PC-9 (cell line): ENCODE measurements around the gene KIF17. TPM values are rescaled to one million over a fixed set of nuclear protein-coding genes. Genes with fewer than 3 reads are reported as not detected.

Source experiments
- BruUV-seq: library from RNA; stranded (reverse); fragments of 400-500 nt; replicated peaks from 2 replicates; lab custom pipeline; 2021; lab: Mats Ljungman, UMichigan
- CTCF ChIA-PET: fragments of 300-600 bp; sonication (Branson Sonifier 250); formaldehyde crosslinking; loops from one replicate; lab custom pipeline; 2022; ENCODE audit warnings: antibody characterized with exemption; lab: Charles Lee
- POLR2A ChIA-PET: fragments of 300-600 bp; sonication (Branson Sonifier 250); formaldehyde crosslinking; loops from one replicate; lab custom pipeline; 2022; ENCODE audit warnings: antibody characterized with exemption; ENCODE audit not compliant: unreplicated experiment; lab: Charles Lee
- DNase-seq, 2 experiments: peaks; one replicate each; pipeline versions ENCODE4 v3.0.0 to v3.0.0-alpha.2; 2015 to 2022; ENCODE audit warnings: mixed read lengths in 1 of 2
- H2AFZ ChIP-seq: fragments of 200-600 bp; sonication (generic); 2 replicates; pipeline ENCODE4 v1.8.1; 2017; ENCODE audit warnings: antibody characterized with exemption
- H3F3A ChIP-seq: fragments of 200-600 bp; sonication (generic); 2 replicates; pipeline ENCODE4 v1.8.1; 2017; ENCODE audit warnings: antibody characterized with exemption, mild to moderate bottlenecking, low read depth; ENCODE audit not compliant: insufficient read depth
- H3K27ac ChIP-seq: fragments of 200-600 bp; sonication (generic); 2 replicates; pipeline ENCODE4 v1.6.1; 2016; ENCODE audit warnings: mixed run types
- H3K27me3 ChIP-seq: fragments of 200-600 bp; sonication (generic); 2 replicates; pipeline ENCODE4 v1.6.1; 2016; ENCODE audit warnings: low read depth, mixed run types; ENCODE audit not compliant: insufficient read depth
- H3K36me3 ChIP-seq: fragments of 200-600 bp; sonication (generic); 2 replicates; pipeline ENCODE4 v1.6.1; 2016; ENCODE audit warnings: low read depth, mixed run types
- H3K4me1 ChIP-seq: fragments of 200-600 bp; sonication (generic); replicated peaks from 2 replicates; pipeline ENCODE4 v1.6.1; 2016; ENCODE audit warnings: mixed run types; ENCODE audit not compliant: insufficient read depth
- H3K4me2 ChIP-seq: fragments of 200-600 bp; sonication (generic); 2 replicates; pipeline ENCODE4 v1.6.1; 2017; ENCODE audit warnings: mixed run types
- H3K4me3 ChIP-seq: fragments of 200-600 bp; sonication (generic); 2 replicates; pipeline ENCODE4 v1.6.1; 2016; ENCODE audit warnings: mixed run types
- H3K79me2 ChIP-seq: fragments of 200-600 bp; sonication (generic); 2 replicates; pipeline ENCODE4 v1.6.1; 2017; ENCODE audit warnings: low read depth, mixed run types
- H3K9me2 ChIP-seq: fragments of 200-600 bp; sonication (generic); 2 replicates; pipeline ENCODE4 v1.8.1; 2017; ENCODE audit warnings: mild to moderate bottlenecking; ENCODE audit not compliant: insufficient read depth
- H3K9me3 ChIP-seq: fragments of 200-600 bp; sonication (generic); 2 replicates; pipeline ENCODE4 v1.8.1; 2016; ENCODE audit warnings: low read depth; ENCODE audit not compliant: insufficient read depth
- H4K20me1 ChIP-seq: fragments of 200-600 bp; sonication (generic); 2 replicates; pipeline ENCODE4 v1.8.1; 2017; ENCODE audit not compliant: insufficient read depth
- EZH2 ChIP-seq: fragments of 200-600 bp; sonication (generic); IDR thresholded peaks from 2 replicates; pipeline ENCODE4 v1.8.0; 2017; ENCODE audit warnings: antibody characterized with exemption, low read depth
- intact Hi-C: fragments of 100-400 bp; cut with micrococcal nuclease; formaldehyde crosslinking; loops from one replicate; pipeline ENCODE4 v1.10.0; 2022; ENCODE audit not compliant: unreplicated experiment
- total RNA-seq: library from RNA; stranded (reverse); gene quantifications from 2 replicates; pipeline ENCODE4 v1.2.3, GENCODE V29; 2021
- TF ChIP-seq, protein P1 (sequence below): fragments of 200-600 bp; sonication (generic); conservative IDR thresholded peaks from 2 replicates; pipeline ENCODE4 v1.6.1; 2017; ENCODE audit warnings: mixed run types, antibody characterized with exemption, mild to moderate bottlenecking, moderate library complexity

Gene KIF17
- total RNA-seq, 1 experiment from 2014 or later = 1.2 TPM

DNA sequence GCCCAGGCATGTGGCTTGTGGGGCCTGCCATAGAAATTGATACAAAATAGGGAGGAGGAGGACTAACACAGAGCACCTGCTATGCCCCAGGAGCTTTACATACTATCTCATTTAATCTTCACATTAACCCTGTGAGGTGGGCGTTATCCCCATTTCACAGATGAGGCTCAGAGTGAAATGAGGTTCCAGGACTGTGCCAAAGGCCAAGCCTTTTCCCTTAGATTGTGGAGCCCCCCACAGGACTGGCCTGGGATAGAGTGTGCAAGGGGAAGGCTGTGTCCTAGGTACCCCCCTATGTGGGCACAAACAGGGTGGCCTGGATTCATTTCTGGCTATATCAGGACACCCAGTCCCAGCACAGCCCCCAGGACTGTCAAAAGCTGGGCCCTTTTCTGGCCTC lies 54.4 kb downstream of the KIF17 start:
- Histone ChIP-seq H3K9me2 (no peaks in the 10 kb centered on the region), H3K4me2 (no peak overlapping the region), H3K4me3 (no peak overlapping the region), H4K20me1 (no peaks in the 10 kb centered on the region), H3K9me3 (no peaks in the 10 kb centered on the region), H3K79me2 (peaks cover 28% of the 10 kb centered on the region), H3F3A (no peaks in the 10 kb centered on the region; the same call in 1 of the 2 replicates), H2AFZ (no peak overlapping the region), H3K4me1 (peaks cover 11% of the 10 kb centered on the region), H3K36me3 (no peaks in the 10 kb centered on the region), H3K27me3 (no peaks in the 10 kb centered on the region), H3K27ac (no peak overlapping the region)
- TF ChIP-seq, protein P1, sequence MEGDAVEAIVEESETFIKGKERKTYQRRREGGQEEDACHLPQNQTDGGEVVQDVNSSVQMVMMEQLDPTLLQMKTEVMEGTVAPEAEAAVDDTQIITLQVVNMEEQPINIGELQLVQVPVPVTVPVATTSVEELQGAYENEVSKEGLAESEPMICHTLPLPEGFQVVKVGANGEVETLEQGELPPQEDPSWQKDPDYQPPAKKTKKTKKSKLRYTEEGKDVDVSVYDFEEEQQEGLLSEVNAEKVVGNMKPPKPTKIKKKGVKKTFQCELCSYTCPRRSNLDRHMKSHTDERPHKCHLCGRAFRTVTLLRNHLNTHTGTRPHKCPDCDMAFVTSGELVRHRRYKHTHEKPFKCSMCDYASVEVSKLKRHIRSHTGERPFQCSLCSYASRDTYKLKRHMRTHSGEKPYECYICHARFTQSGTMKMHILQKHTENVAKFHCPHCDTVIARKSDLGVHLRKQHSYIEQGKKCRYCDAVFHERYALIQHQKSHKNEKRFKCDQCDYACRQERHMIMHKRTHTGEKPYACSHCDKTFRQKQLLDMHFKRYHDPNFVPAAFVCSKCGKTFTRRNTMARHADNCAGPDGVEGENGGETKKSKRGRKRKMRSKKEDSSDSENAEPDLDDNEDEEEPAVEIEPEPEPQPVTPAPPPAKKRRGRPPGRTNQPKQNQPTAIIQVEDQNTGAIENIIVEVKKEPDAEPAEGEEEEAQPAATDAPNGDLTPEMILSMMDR = no peak
- no peak for TF ChIP-seq EZH2
- intact Hi-C loops = no loop called here
- BruUV-seq = no TSS peak
- no peak for DNase-seq
- CTCF ChIA-PET = interaction anchor here (0.7 kb wide), 1 partner anchor 262 kb away, joined by 3 read pairs; no protein-coding TSS in a partner anchor
- POLR2A ChIA-PET = no interaction called here

DNA sequence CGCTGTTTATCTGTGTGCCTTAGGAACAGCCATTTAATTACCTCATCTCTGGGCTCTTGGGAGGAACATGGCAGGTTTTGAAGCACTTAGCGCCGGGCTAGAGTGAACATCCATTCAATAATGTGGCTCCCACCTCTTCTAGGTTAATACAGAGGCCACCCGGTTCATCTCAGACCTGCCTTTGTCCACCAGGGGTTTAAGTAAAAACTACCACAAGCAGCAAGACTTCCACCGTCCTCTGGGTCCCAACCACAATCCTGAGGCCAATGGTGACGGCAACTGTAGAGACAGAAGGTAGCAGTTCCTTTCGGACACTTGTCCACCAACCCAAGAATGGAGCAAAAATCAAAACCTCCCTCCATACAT lies 55.7 kb downstream of the KIF17 start:
- no peaks in the 10 kb centered on the region for H3K9me3 ChIP-seq
- no peaks in the 10 kb centered on the region for H3K27me3 ChIP-seq
- peak overlapping the region; percentile 92 for H3K4me3 ChIP-seq
- H3K4me1 ChIP-seq = peaks cover 11% of the 10 kb centered on the region
- H2AFZ ChIP-seq = peak overlapping the region; percentile 78; the same call in 1 of the 2 replicates
- H3K36me3 ChIP-seq = no peaks in the 10 kb centered on the region; the same call in 1 of the 2 replicates
- H3K79me2 ChIP-seq = peaks cover 41% of the 10 kb centered on the region
- H3F3A ChIP-seq = no peaks in the 10 kb centered on the region; the same call in 1 of the 2 replicates
- peak overlapping the region; percentile 41 for H3K27ac ChIP-seq
- CTCF ChIA-PET = no interaction called here
- no TSS peak for BruUV-seq
- intact Hi-C loops = no loop called here
- no peak for TF ChIP-seq EZH2
- TF ChIP-seq, protein P1 = no peak
- DNase-seq = no peak
- peaks cover 5% of the 10 kb centered on the region; the same call in 1 of the 2 replicates for H4K20me1 ChIP-seq
- POLR2A ChIA-PET = interaction anchor here (0.6 kb wide), 2 partner anchors 48 to 675 kb away, joined by 4 to 12 read pairs; no protein-coding TSS in a partner anchor
- H3K9me2 ChIP-seq = no peaks in the 10 kb centered on the region
- peak overlapping the region; percentile 93 for H3K4me2 ChIP-seq

DNA sequence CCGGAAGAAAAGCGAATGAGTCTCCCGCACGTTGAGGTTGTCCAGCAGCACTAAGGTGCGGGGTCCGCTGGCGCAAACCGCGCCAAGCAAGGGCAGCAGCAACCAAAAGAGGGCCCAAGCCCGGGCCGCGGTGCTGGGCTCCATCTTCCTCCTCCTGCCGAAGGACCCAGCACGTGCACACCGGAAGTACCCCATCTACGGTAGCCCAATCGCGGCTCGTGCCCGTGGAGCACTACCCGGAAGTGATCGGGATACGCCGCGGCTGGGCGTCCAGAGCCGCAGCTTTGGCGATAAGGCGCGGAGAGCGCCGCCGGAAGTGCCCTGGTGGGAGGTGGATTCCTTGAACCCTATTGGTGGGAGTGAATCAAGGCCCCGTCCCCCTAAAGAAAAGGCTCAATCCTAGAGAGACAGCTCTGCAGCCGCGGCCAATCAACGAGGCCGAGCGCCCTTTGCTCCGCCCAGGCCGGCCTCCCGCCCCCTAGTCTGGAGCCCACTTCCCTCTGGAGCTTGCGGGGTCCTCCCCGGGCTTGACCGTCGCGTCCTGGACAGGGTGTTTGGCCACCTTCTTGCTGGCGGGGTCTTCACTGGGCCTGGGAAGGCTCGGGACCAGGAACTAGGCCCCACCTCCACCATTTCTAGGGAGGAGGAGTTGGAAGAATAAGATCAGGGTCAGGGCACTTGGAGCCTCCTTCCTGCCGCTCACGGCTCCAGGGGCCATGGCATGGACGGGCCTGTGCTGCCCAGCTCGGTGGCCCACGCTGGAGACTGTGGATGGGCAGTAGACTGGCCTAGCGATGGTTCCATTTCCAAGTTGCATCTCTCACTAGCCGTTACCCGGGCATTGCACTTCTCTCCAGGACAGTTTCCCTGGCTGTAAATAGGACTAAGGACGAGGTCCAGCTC lies 56.3 kb downstream of the KIF17 start, which contains the start of gene DDOST:
DDOST (minus strand) TSS at position 163 of the 903 bp plus-strand sequence; CDS start at position 144, 19 bp downstream.
- peaks cover 48% of the 10 kb centered on the region for H3K79me2 ChIP-seq
- peaks cover 11% of the 10 kb centered on the region for H3K4me1 ChIP-seq
- H3F3A ChIP-seq = no peaks in the 10 kb centered on the region; the same call in 1 of the 2 replicates
- H3K9me2 ChIP-seq = no peaks in the 10 kb centered on the region
- H3K4me2 ChIP-seq = peak within 1 kb of the TSS; percentile 93
- peak within 1 kb of the TSS; percentile 41 for H3K27ac ChIP-seq
- H4K20me1 ChIP-seq = peaks cover 9% of the 10 kb centered on the region; the same call in 1 of the 2 replicates
- CTCF ChIA-PET = interaction anchor here (0.6 kb wide), 1 partner anchor 508 kb away, joined by 10 read pairs; no protein-coding TSS in a partner anchor
- H3K27me3 ChIP-seq = no peaks in the 10 kb centered on the region
- peak within 1 kb of the TSS; percentile 92 for H3K4me3 ChIP-seq
- no peaks in the 10 kb centered on the region; the same call in 1 of the 2 replicates for H3K36me3 ChIP-seq
- TF ChIP-seq, protein P1 = no peak
- TF ChIP-seq EZH2 = no peak
- peak within 1 kb of the TSS; percentile 84 for H2AFZ ChIP-seq
- POLR2A ChIA-PET = interaction anchor here (0.5 to 0.6 kb wide), 5 partner anchors 48 to 676 kb away, joined by 3 to 12 read pairs (median 6); no protein-coding TSS in a partner anchor
- H3K9me3 ChIP-seq = no peaks in the 10 kb centered on the region
- DNase-seq = peak; percentile 91 to 94
- intact Hi-C loops = no loop called here
- BruUV-seq = TSS peak; percentile 86
